Astrocyte of the cerebellum (primary cell): ENCODE data around the gene NXPH4.

Source experiments
- DNase-seq: peaks from one replicate; pipeline ENCODE4 v3.0.0-alpha.2; 2011; ENCODE audit warnings: low read depth
- H3K4me3 ChIP-seq: 2 replicates; pipeline ENCODE4 v1.5.1; 2011; ENCODE audit warnings: mild to moderate bottlenecking, low read depth, low read length, moderate library complexity
- CTCF ChIP-seq: IDR thresholded peaks from 2 replicates; pipeline ENCODE4 v1.5.1; 2012; ENCODE audit warnings: low read length, low read depth, moderate library complexity, mild to moderate bottlenecking; ENCODE audit errors: missing control alignments
- in situ Hi-C: cut with HindIII; loops from 2 replicates; pipeline ENCODE4 v1.10.0; 2017; ENCODE audit warnings: low sequenced_read_pairs

NXPH4 gene

DNA sequence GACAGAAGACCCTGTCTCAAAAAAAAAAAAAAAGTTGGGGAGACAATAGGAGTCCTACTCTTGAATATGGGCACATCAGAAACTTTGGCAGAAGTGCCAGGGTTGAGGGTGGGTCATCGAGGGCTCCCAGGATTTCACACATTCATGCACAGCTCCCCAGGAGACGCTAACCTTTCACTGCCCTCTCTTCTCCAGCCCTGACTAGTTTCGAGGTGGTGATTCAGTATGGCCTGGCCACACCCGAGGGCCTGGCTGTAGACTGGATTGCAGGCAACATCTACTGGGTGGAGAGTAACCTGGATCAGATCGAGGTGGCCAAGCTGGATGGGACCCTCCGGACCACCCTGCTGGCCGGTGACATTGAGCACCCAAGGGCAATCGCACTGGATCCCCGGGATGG is 39.7 kb upstream of the NXPH4 start:
- in situ Hi-C loops = loop anchor here (10.0 kb wide), 1 partner anchor 102 kb away; the partner anchor contains the start of gene NEMP1

DNA sequence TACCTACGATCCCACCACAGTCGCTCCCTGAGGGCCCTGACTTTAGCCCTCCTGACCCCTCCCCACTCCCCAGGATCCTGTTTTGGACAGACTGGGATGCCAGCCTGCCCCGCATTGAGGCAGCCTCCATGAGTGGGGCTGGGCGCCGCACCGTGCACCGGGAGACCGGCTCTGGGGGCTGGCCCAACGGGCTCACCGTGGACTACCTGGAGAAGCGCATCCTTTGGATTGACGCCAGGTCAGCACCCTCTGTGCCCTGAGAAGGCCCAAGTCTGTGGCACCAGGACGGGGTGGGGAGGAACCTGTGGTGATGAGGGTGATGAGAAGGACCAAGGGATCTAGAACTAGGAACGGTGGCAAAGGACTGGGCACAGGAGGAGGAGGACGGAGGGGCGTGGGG is 39.2 kb upstream of the NXPH4 start:
- H3K4me3 ChIP-seq = no peak overlapping the region
- TF ChIP-seq CTCF = no peak
- no peak for DNase-seq
- in situ Hi-C loops = loop anchor here (10.0 kb wide), 1 partner anchor 103 kb away; the partner anchor contains the start of gene NEMP1

More for the DNA sequence above, 39.7 kb upstream of the NXPH4 start:
- no peak for DNase-seq
- TF ChIP-seq CTCF = no peak
- no peak overlapping the region for H3K4me3 ChIP-seq

- in situ Hi-C loops = loop anchor here (10.0 kb wide), 1 partner anchor 103 kb away; the partner anchor contains the start of gene NEMP1
- no peak for DNase-seq
- TF ChIP-seq CTCF = no peak
- H3K4me3 ChIP-seq = no peak overlapping the region
Observed at GRCh38 chr12:57178213-57178612, 38.4 kb upstream of the NXPH4 start.

DNA sequence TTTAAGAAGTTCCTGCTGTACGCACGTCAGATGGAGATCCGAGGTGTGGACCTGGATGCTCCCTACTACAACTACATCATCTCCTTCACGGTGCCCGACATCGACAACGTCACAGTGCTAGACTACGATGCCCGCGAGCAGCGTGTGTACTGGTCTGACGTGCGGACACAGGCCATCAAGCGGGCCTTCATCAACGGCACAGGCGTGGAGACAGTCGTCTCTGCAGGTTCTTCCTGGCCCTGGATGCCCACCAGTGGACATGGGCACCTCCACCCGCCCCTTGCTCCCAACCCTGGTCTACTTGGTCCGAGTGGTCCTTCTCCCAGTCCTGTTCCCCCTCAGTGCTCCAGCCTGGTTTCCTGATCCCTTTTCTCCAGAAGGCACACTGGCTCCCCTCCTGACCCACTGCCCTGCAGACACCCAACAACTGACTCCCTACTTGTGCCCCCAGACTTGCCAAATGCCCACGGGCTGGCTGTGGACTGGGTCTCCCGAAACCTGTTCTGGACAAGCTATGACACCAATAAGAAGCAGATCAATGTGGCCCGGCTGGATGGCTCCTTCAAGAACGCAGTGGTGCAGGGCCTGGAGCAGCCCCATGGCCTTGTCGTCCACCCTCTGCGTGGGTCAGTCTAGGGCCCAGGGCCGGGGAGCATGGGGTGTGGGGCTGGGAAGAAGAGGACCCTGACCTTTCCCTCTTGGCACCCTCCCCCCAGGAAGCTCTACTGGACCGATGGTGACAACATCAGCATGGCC is 37.1 kb upstream of the NXPH4 start:
- no peak overlapping the region for H3K4me3 ChIP-seq
- no peak for TF ChIP-seq CTCF
- DNase-seq = no peak
- in situ Hi-C loops = loop anchor here (10.0 kb wide), 2 partner anchors 55 to 105 kb away; partner anchors contain the start of gene NEMP1

DNA sequence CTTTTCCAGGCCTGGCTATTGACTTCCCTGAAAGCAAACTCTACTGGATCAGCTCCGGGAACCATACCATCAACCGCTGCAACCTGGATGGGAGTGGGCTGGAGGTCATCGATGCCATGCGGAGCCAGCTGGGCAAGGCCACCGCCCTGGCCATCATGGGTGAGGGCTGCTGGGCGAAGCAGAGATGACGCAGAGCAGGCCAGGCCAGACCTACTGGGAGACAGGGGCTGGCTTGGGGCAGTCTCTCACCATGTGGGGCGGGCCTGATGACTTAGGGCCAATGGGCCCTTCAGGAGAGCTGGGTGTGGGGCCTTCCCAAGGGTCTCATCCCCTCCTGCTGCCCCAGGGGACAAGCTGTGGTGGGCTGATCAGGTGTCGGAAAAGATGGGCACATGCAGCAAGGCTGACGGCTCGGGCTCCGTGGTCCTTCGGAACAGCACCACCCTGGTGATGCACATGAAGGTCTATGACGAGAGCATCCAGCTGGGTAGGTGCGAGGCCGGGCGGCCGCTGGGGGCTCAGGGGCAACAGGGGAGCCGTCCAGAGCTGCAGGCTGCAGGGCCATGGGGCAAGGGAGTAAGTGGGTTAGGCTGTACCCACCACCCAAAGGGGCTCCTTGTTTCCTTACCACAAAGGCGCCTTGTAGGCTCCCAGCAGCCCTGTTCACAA is 36.1 kb upstream of the NXPH4 start:
- TF ChIP-seq CTCF = no peak
- no peak for DNase-seq
- in situ Hi-C loops = loop anchor here (10.0 kb wide), 1 partner anchor 54 kb away; a partner anchor contains a TSS
- no peak overlapping the region for H3K4me3 ChIP-seq

GRCh38 chr12:57181072-57181471 is 35.5 kb upstream of the NXPH4 start:
- no peak for DNase-seq
- no peak overlapping the region for H3K4me3 ChIP-seq
- in situ Hi-C loops = loop anchor here (10.0 kb wide), 1 partner anchor 54 kb away; a partner anchor contains a TSS
- TF ChIP-seq CTCF = no peak
